ENCODE results near the gene PPFIBP1. TPM values are rescaled to one million over a fixed set of nuclear protein-coding genes. Genes with fewer than 3 reads are reported as not detected.

PPFIBP1 gene
- total RNA-seq, 2 donors from 2014 or later = 65.2 to 66.0 TPM

- no peak for TF ChIP-seq CTCF (IDR thresholded peaks at IDR 0.05)
- Histone ChIP-seq H3K27me3 (no peaks in the 10 kb centered on the region), H3K4me3 (no peak overlapping the region), H3K27ac (no peak overlapping the region), H3K4me1 (no peaks in the 10 kb centered on the region), H3K9me3 (no peaks in the 10 kb centered on the region), H3K36me3 (peaks cover 17% of the 10 kb centered on the region)
- no peak for DNase-seq (ENCODE audit: low spot score)
Observed at GRCh38 chr12:27743601-27744000, 219.6 kb downstream of the PPFIBP1 start.

Other genes starting within 250 kb of the PPFIBP1 start
- 1 to 10 TPM in 1 of 2 donors, under 1 TPM in 1; 0.56 to 1.6 TPM for gene BMAL2, start 191.4 kb upstream of the PPFIBP1 start, total RNA-seq
- gene SMCO2, start 77.5 kb upstream of the PPFIBP1 start, total RNA-seq = not detected
- 1 to 10 TPM; 1.4 to 3.1 TPM for gene REP15, start 172.2 kb downstream of the PPFIBP1 start, total RNA-seq
- 10 to 100 TPM; 41.5 to 56.0 TPM for gene MRPS35, start 186.6 kb downstream of the PPFIBP1 start, total RNA-seq